Keratinocyte (primary cell): ENCODE measurements around the gene FOXC1. TPM values are rescaled to one million over a fixed set of nuclear protein-coding genes. Genes with fewer than 3 reads are reported as not detected.

ENCODE experiments used
- DNase-seq: peaks from one replicate; pipeline ENCODE4 v3.0.0-alpha.2; 2011; ENCODE audit warnings: low read depth, missing footprints, low spot score
- FAIRE-seq: peaks from 2 replicates; lab custom pipeline; 2011; peaks lifted over from hg19 to GRCh38; lab: Jason Lieb, UNC
- H2AFZ ChIP-seq: 2 replicates; pipeline ENCODE4 v1.6.0; 2012; ENCODE audit warnings: low read length, control low read depth, inconsistent platforms; ENCODE audit not compliant: control insufficient read depth
- H3K27ac ChIP-seq: 2 replicates; pipeline ENCODE4 v1.5.1; 2011; ENCODE audit warnings: low read length; ENCODE audit not compliant: control insufficient read depth, insufficient read depth
- H3K27me3 ChIP-seq: 3 replicates; pipeline ENCODE4 v1.6.0; 2011; ENCODE audit warnings: low read length; ENCODE audit not compliant: control insufficient read depth, insufficient read depth; ENCODE audit errors: extremely low read depth
- H3K36me3 ChIP-seq, 2 experiments: 2 replicates in 1 of 2; 3 replicates in 1 of 2; pipeline ENCODE4 v1.5.1; 2011; ENCODE audit warnings: low read length in 2 of 2, mild to moderate bottlenecking in 1 of 2; ENCODE audit not compliant: control insufficient read depth in 2 of 2, insufficient read depth in 2 of 2; ENCODE audit errors: extremely low read depth in 1 of 2
- H3K4me1 ChIP-seq: 3 replicates; pipeline ENCODE4 v1.5.1; 2011; ENCODE audit warnings: low read length; ENCODE audit not compliant: control insufficient read depth, insufficient read depth; ENCODE audit errors: extremely low read depth
- H3K4me2 ChIP-seq: 3 replicates; pipeline ENCODE4 v1.6.0; 2011; ENCODE audit warnings: low read depth, low read length; ENCODE audit not compliant: control insufficient read depth, insufficient read depth; ENCODE audit errors: extremely low read depth
- H3K4me3 ChIP-seq, 3 experiments: fragments of 200-600 bp in 1 of 3; sonication (generic) in 1 of 3; 2 replicates in 2 of 3; 3 replicates in 1 of 3; pipeline ENCODE4 v1.5.1; 2011 to 2016; ENCODE audit warnings: low read length in 3 of 3, mild to moderate bottlenecking in 3 of 3, control low read depth in 2 of 3, inconsistent platforms in 1 of 3, low read depth in 1 of 3, mixed read lengths in 1 of 3, mixed run types in 1 of 3, moderate library complexity in 1 of 3; ENCODE audit not compliant: control insufficient read depth in 2 of 3, insufficient read depth in 2 of 3; ENCODE audit errors: extremely low read depth in 1 of 3
- H3K79me2 ChIP-seq: 2 replicates; pipeline ENCODE4 v1.6.0; 2012; ENCODE audit warnings: low read length; ENCODE audit not compliant: control insufficient read depth, insufficient read depth
- H3K9ac ChIP-seq: 3 replicates; pipeline ENCODE4 v1.6.0; 2011; ENCODE audit warnings: low read length; ENCODE audit not compliant: control insufficient read depth, insufficient read depth; ENCODE audit errors: extremely low read depth
- H3K9me1 ChIP-seq: 3 replicates; pipeline ENCODE4 v1.6.0; 2011; ENCODE audit warnings: low read length; ENCODE audit not compliant: control insufficient read depth, insufficient read depth; ENCODE audit errors: extremely low read depth
- H3K9me3 ChIP-seq: 2 replicates; pipeline ENCODE4 v1.5.1; 2012; ENCODE audit warnings: low read depth, low read length; ENCODE audit not compliant: control insufficient read depth
- H4K20me1 ChIP-seq: 3 replicates; pipeline ENCODE4 v1.6.0; 2011; ENCODE audit warnings: low read length; ENCODE audit not compliant: control insufficient read depth, insufficient read depth; ENCODE audit errors: extremely low read depth
- CTCF ChIP-seq, 3 experiments: IDR thresholded peaks in 1 of 3; conservative IDR thresholded peaks in 1 of 3; optimal IDR thresholded peaks in 1 of 3; 2 replicates in 2 of 3; 3 replicates in 1 of 3; pipeline versions ENCODE3 to v1.5.1; 2011; ENCODE audit warnings: low read length in 3 of 3, mild to moderate bottlenecking in 3 of 3, moderate library complexity in 2 of 3, control low read depth in 1 of 3, inconsistent platforms in 1 of 3; ENCODE audit not compliant: insufficient read depth in 2 of 3; ENCODE audit errors: extremely low read depth in 1 of 3
- EZH2 ChIP-seq: IDR thresholded peaks from one replicate; pipeline ENCODE4 v1.6.1; 2012; ENCODE audit warnings: inconsistent platforms, mild to moderate bottlenecking, low read length, moderate library complexity
- dilution Hi-C: fragments of 300-500 bp; cut with MboI; formaldehyde crosslinking; loops from one replicate; pipeline ENCODE4 v1.7.0; 2020; ENCODE audit warnings: low sequenced_read_pairs; ENCODE audit not compliant: extremely low pct_ligation_motif_present
- polyA plus RNA-seq, 5 experiments: library from polyadenylated mRNA; depleted of rRNA in 3 of 5; stranded (reverse) in 3 of 5; stranded (forward) in 1 of 5; unstranded in 1 of 5; fragments of >200 nt; gene quantifications; 1 replicate in 1 of 5; 2 replicates in 3 of 5; 3 replicates in 1 of 5; pipeline versions ENCODE4 v1.2.1 to v1.2.3, GENCODE V29; 2011 to 2012; ENCODE audit warnings: missing spikeins in 2 of 5, low read depth in 1 of 5, low replicate concordance in 1 of 5

The FOXC1 gene
- polyA plus RNA-seq, 1 donor (not counting 4 experiments of a cell fraction or from before 2014, with no cell fraction given), result 4.3 TPM

- FAIRE-seq, result no peak
- Histone ChIP-seq H3K4me3 (no peak overlapping the region), H3K36me3 (no peaks in the 10 kb centered on the region), H3K27me3 (no peaks in the 10 kb centered on the region), H4K20me1 (no peaks in the 10 kb centered on the region), H3K4me2 (no peak overlapping the region), H3K27ac (no peak overlapping the region), H3K79me2 (no peaks in the 10 kb centered on the region), H3K9me3 (no peaks in the 10 kb centered on the region), H3K4me1 (peaks cover 17% of the 10 kb centered on the region), H3K9me1 (no peaks in the 10 kb centered on the region), H2AFZ (no peak overlapping the region), H3K9ac (no peak overlapping the region)
- DNase-seq, result no peak
- dilution Hi-C loops, result no loop called here
- no peak for TF ChIP-seq CTCF (optimal IDR thresholded peaks at IDR 0.05 in 1 of 3, IDR thresholded peaks at IDR 0.05 in 1 of 3, conservative IDR thresholded peaks at IDR 0.05 in 1 of 3; ENCODE audit: extremely low read depth in 1 of 3, insufficient read depth in 2 of 3, low read length in 3 of 3)
- TF ChIP-seq EZH2, result no peak
These were observed 24.4 kb downstream of the FOXC1 start for GRCh38 chr6:1634081-1634480.

GRCh38 chr6:1635305-1636010 is 25.7 kb downstream of the FOXC1 start:
- dilution Hi-C loops, result no loop called here
- no peaks in the 10 kb centered on the region for H3K36me3 ChIP-seq
- no peak for DNase-seq
- no peak overlapping the region for H3K9ac ChIP-seq
- H3K79me2 ChIP-seq, result no peaks in the 10 kb centered on the region
- no peaks in the 10 kb centered on the region for H3K9me3 ChIP-seq
- no peaks in the 10 kb centered on the region for H3K27me3 ChIP-seq
- TF ChIP-seq EZH2, result no peak
- TF ChIP-seq CTCF (optimal IDR thresholded peaks at IDR 0.05 in 1 of 3, IDR thresholded peaks at IDR 0.05 in 1 of 3, conservative IDR thresholded peaks at IDR 0.05 in 1 of 3; ENCODE audit: extremely low read depth in 1 of 3, insufficient read depth in 2 of 3, low read length in 3 of 3), result no peak
- H4K20me1 ChIP-seq, result no peaks in the 10 kb centered on the region
- no peak for FAIRE-seq
- H3K4me1 ChIP-seq, result peaks cover 17% of the 10 kb centered on the region
- no peak overlapping the region for H2AFZ ChIP-seq
- no peak overlapping the region for H3K4me3 ChIP-seq
- H3K4me2 ChIP-seq, result no peak overlapping the region
- no peak overlapping the region for H3K27ac ChIP-seq
- H3K9me1 ChIP-seq, result no peaks in the 10 kb centered on the region
